Measurements from ENCODE around the gene NIF3L1.
A peak's percentile ranks its signal among the peaks of the same experiment; 100 is the strongest.

The NIF3L1 gene

GRCh38 chr2:200913654-200914053 lies 24.5 kb downstream of the NIF3L1 start:
- Mint-ChIP-seq H3K4me1 (ENCODE audit: low read depth) (peaks cover 7% of the 10 kb centered on the region), H3K4me3 (no peak overlapping the region), H3K27ac (no peak overlapping the region), H3K36me3 (ENCODE audit: low read depth) (peaks cover 34% of the 10 kb centered on the region), H3K27me3 (ENCODE audit: low read depth) (no peaks in the 10 kb centered on the region), H3K9me3 (no peaks in the 10 kb centered on the region)

GRCh38 chr2:200922439-200922838 lies 33.3 kb downstream of the NIF3L1 start:
- Mint-ChIP-seq H3K4me3 (no peak overlapping the region), H3K36me3 (ENCODE audit: low read depth) (peaks cover 24% of the 10 kb centered on the region), H3K27me3 (ENCODE audit: low read depth) (no peaks in the 10 kb centered on the region), H3K4me1 (ENCODE audit: low read depth) (peaks cover 6% of the 10 kb centered on the region), H3K27ac (peak overlapping the region; percentile 22), H3K9me3 (no peaks in the 10 kb centered on the region)

GRCh38 chr2:200929334-200930249 lies 40.4 kb downstream of the NIF3L1 start:
- H3K27me3 Mint-ChIP-seq (ENCODE audit: low read depth), result no peaks in the 10 kb centered on the region
- H3K27ac Mint-ChIP-seq, result no peak overlapping the region
- peaks cover 22% of the 10 kb centered on the region for H3K36me3 Mint-ChIP-seq (ENCODE audit: low read depth)
- H3K4me3 Mint-ChIP-seq, result no peak overlapping the region
- H3K9me3 Mint-ChIP-seq, result no peaks in the 10 kb centered on the region
- H3K4me1 Mint-ChIP-seq (ENCODE audit: low read depth), result no peaks in the 10 kb centered on the region

GRCh38 chr2:200930947-200931626 lies 41.9 kb downstream of the NIF3L1 start:
- Mint-ChIP-seq H3K9me3 (no peaks in the 10 kb centered on the region), H3K27ac (no peak overlapping the region), H3K36me3 (ENCODE audit: low read depth) (peaks cover 23% of the 10 kb centered on the region), H3K4me3 (no peak overlapping the region), H3K27me3 (ENCODE audit: low read depth) (no peaks in the 10 kb centered on the region), H3K4me1 (ENCODE audit: low read depth) (no peaks in the 10 kb centered on the region)

- H3K36me3 Mint-ChIP-seq (ENCODE audit: low read depth), result peaks cover 34% of the 10 kb centered on the region
- H3K9me3 Mint-ChIP-seq, result no peaks in the 10 kb centered on the region
- H3K27ac Mint-ChIP-seq, result no peak overlapping the region
- peaks cover 9% of the 10 kb centered on the region for H3K4me1 Mint-ChIP-seq (ENCODE audit: low read depth)
- no peak overlapping the region for H3K4me3 Mint-ChIP-seq
- no peaks in the 10 kb centered on the region for H3K27me3 Mint-ChIP-seq (ENCODE audit: low read depth)
These were observed 50.7 kb downstream of the NIF3L1 start for GRCh38 chr2:200939832-200940231.

- Mint-ChIP-seq H3K36me3 (ENCODE audit: low read depth) (peaks cover 37% of the 10 kb centered on the region), H3K27me3 (ENCODE audit: low read depth) (no peaks in the 10 kb centered on the region), H3K4me1 (ENCODE audit: low read depth) (peaks cover 13% of the 10 kb centered on the region), H3K27ac (no peak overlapping the region), H3K4me3 (no peak overlapping the region), H3K9me3 (no peaks in the 10 kb centered on the region)
These were observed 54.4 kb downstream of the NIF3L1 start for GRCh38 chr2:200943527-200944105.

GRCh38 chr2:200944467-200945394 lies 55.6 kb downstream of the NIF3L1 start:
- Mint-ChIP-seq H3K4me1 (ENCODE audit: low read depth) (peaks cover 13% of the 10 kb centered on the region), H3K27ac (peak overlapping the region; percentile 26), H3K9me3 (no peaks in the 10 kb centered on the region), H3K27me3 (ENCODE audit: low read depth) (no peaks in the 10 kb centered on the region), H3K36me3 (ENCODE audit: low read depth) (peaks cover 35% of the 10 kb centered on the region), H3K4me3 (no peak overlapping the region)

GRCh38 chr2:200945395-200945729 lies 56.2 kb downstream of the NIF3L1 start:
- Mint-ChIP-seq H3K4me3 (no peak overlapping the region), H3K4me1 (ENCODE audit: low read depth) (peaks cover 13% of the 10 kb centered on the region), H3K27ac (no peak overlapping the region), H3K27me3 (ENCODE audit: low read depth) (no peaks in the 10 kb centered on the region), H3K9me3 (no peaks in the 10 kb centered on the region), H3K36me3 (ENCODE audit: low read depth) (peaks cover 33% of the 10 kb centered on the region)

- H3K36me3 Mint-ChIP-seq (ENCODE audit: low read depth), result peaks cover 28% of the 10 kb centered on the region
- H3K4me1 Mint-ChIP-seq (ENCODE audit: low read depth), result no peaks in the 10 kb centered on the region
- H3K4me3 Mint-ChIP-seq, result no peak overlapping the region
- H3K27ac Mint-ChIP-seq, result no peak overlapping the region
- no peaks in the 10 kb centered on the region for H3K9me3 Mint-ChIP-seq
- H3K27me3 Mint-ChIP-seq (ENCODE audit: low read depth), result no peaks in the 10 kb centered on the region
These were observed 61.2 kb downstream of the NIF3L1 start for GRCh38 chr2:200950378-200950777.

Data from T-helper 1 cell treated with Interleukin-12 subunit alpha and Interleukin-12 subunit beta and Interleukin-4 antibody, amounts not matched to agents 30 μg/mL and 1 μg/mL, for 36 hours (primary cell).